SK-N-MC (cell line): ENCODE data around the gene PRKG1.

Experiments used
- EZH2 ChIP-seq: fragments of 200-600 bp; sonication (generic); IDR thresholded peaks from one replicate; pipeline ENCODE4 v1.6.1; 2017; ENCODE audit warnings: antibody characterized with exemption
- POLR2AphosphoS5 ChIP-seq: IDR thresholded peaks from 2 replicates; pipeline ENCODE4 v1.6.1; 2012; ENCODE audit warnings: mild to moderate bottlenecking, low read depth, low read length, borderline replicate concordance

- TF ChIP-seq EZH2 = no peak
- no peak for TF ChIP-seq POLR2AphosphoS5
These were observed 1009.1 kb downstream of the PRKG1 start for GRCh38 chr10:52083422-52083821.
